ENCODE data around the gene LRRC4.

The LRRC4 gene

DNA sequence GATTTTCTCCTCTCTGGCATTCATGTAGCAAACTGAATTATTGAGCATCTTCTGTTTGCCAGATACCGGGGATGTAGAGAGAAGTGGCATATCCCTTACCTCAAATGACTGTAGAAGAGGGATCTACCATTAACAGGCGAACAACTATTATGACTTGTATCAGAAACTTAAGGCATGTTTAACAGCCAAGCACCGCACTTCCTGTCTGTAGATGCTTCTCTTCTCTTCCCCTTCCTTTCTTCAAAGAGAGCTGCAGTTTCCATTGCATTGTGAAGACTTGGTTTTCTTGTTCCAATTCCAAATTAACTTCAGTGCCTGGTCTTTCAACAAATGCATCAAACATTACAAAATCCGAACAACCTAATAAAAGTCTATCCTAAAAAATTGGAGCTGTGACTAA lies 49.3 kb downstream of the LRRC4 start:
- Histone ChIP-seq H3K36me3 (ENCODE audit: control insufficient read depth, insufficient read depth, low read length) (peaks cover 2% of the 10 kb centered on the region; the same call in 1 of the 2 replicates), H3K4me3 (replicated peaks; ENCODE audit: low read depth, low read length) (no peak overlapping the region), H3K27me3 (replicated peaks; ENCODE audit: control insufficient read depth, insufficient read depth, low read length) (no peaks in the 10 kb centered on the region)
- DNase-seq (ENCODE audit: extremely low read depth, insufficient read length), result no peak
- TF ChIP-seq, protein P1, sequence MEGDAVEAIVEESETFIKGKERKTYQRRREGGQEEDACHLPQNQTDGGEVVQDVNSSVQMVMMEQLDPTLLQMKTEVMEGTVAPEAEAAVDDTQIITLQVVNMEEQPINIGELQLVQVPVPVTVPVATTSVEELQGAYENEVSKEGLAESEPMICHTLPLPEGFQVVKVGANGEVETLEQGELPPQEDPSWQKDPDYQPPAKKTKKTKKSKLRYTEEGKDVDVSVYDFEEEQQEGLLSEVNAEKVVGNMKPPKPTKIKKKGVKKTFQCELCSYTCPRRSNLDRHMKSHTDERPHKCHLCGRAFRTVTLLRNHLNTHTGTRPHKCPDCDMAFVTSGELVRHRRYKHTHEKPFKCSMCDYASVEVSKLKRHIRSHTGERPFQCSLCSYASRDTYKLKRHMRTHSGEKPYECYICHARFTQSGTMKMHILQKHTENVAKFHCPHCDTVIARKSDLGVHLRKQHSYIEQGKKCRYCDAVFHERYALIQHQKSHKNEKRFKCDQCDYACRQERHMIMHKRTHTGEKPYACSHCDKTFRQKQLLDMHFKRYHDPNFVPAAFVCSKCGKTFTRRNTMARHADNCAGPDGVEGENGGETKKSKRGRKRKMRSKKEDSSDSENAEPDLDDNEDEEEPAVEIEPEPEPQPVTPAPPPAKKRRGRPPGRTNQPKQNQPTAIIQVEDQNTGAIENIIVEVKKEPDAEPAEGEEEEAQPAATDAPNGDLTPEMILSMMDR (IDR thresholded peaks at IDR 0.05; ENCODE audit: insufficient read depth, low read length, poor library complexity, severe bottlenecking), result no peak

DNA sequence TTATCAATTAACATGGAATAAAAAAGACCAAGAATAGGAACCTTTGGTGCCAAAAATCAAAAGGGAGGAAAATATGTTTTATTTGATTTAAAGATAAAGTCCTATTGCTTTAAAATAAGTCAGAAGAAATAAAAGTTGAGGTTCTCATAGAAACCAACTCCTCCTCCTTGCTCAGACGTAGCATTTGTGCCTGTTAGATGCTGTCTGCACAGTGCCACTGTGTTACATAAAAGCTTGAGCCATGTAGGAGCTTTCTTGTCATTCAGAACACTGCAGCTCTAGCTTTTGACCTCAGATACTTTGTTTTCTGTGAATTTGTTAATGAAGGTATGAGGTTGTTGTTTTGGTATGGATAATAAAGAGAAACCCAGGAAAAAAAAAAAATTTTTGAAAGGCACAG lies 50.3 kb downstream of the LRRC4 start:
- Histone ChIP-seq H3K4me3 (replicated peaks; ENCODE audit: low read depth, low read length) (no peak overlapping the region), H3K27me3 (replicated peaks; ENCODE audit: control insufficient read depth, insufficient read depth, low read length) (no peaks in the 10 kb centered on the region), H3K36me3 (ENCODE audit: control insufficient read depth, insufficient read depth, low read length) (peaks cover 9% of the 10 kb centered on the region)
- TF ChIP-seq, protein P1 (IDR thresholded peaks at IDR 0.05; ENCODE audit: insufficient read depth, low read length, poor library complexity, severe bottlenecking), result no peak
- no peak for DNase-seq (ENCODE audit: extremely low read depth, insufficient read length)

DNA sequence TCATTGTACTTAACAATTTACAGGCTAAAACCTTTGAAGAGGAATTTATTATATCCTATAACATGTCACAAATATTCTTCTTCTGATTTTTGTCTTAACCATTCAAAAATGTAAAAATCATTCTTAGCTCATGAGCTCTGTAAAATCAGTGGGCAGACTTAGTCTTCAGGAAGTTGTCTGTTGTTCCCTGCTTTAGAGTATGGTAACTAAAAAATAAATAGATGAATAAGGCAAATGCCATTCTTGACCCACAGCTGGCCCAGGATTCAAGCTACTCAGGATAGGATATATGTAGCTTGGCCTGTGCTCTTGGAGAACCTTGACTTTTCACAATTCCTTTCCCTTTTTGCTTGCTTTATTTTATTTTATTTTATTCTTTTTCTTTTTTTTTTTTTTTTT lies 51.5 kb downstream of the LRRC4 start:
- TF ChIP-seq, protein P1 (IDR thresholded peaks at IDR 0.05; ENCODE audit: insufficient read depth, low read length, poor library complexity, severe bottlenecking), result no peak
- Histone ChIP-seq H3K4me3 (replicated peaks; ENCODE audit: low read depth, low read length) (no peak overlapping the region), H3K27me3 (replicated peaks; ENCODE audit: control insufficient read depth, insufficient read depth, low read length) (no peaks in the 10 kb centered on the region), H3K36me3 (ENCODE audit: control insufficient read depth, insufficient read depth, low read length) (peaks cover 10% of the 10 kb centered on the region)
- DNase-seq (ENCODE audit: extremely low read depth, insufficient read length), result no peak

DNA sequence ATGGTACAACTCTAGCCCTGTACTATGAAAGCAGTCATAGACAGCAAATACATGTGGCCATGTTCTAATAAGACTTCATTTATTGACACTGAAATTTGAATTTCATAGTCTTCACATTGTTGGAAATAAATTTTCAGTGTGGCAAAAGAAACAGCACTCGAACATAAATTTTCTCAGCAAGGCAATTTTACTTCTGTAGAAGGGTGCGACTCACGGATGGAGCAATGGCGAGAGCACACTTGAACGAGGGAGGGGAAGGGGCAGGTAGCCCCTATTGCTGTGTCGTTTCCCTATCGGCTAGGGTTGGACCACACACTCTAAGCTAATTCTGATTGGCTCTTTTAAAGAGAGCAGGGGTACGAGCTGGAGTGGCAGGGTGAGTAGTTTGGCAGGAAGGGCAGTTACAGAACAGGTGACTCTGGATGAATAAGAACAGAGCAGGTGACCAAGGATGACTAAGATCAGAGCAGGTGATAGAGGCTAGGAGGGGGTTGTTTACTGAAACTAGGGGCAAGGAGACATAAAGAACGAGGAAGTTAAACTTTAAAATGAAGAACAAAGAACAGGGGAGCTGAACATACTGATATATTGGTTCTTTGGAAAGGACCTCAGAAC lies 52.0 kb downstream of the LRRC4 start:
- Histone ChIP-seq H3K36me3 (ENCODE audit: control insufficient read depth, insufficient read depth, low read length) (peaks cover 13% of the 10 kb centered on the region), H3K4me3 (replicated peaks; ENCODE audit: low read depth, low read length) (no peak overlapping the region), H3K27me3 (replicated peaks; ENCODE audit: control insufficient read depth, insufficient read depth, low read length) (no peaks in the 10 kb centered on the region)
- no peak for DNase-seq (ENCODE audit: extremely low read depth, insufficient read length)
- TF ChIP-seq, protein P1 (IDR thresholded peaks at IDR 0.05; ENCODE audit: insufficient read depth, low read length, poor library complexity, severe bottlenecking), result no peak

DNA sequence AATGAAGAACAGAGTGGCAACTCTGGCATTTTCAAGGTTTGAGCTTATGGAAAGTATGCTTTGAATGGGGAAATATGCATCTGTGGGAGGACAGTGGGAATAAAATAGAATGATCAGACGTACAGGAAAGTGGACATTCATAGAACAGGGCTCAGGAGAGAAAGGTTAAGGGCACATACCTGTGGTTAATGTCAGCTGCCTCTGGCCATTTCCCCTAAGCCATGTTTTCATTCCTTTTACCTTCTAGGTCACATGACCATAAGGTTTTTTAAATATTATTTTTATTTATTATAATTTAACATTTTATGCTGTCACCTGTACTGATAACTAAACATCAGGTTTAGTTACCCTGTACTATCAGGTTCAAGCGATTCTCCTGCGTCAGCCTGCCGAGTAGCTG lies 52.8 kb downstream of the LRRC4 start:
- DNase-seq (ENCODE audit: extremely low read depth, insufficient read length), result no peak
- Histone ChIP-seq H3K36me3 (ENCODE audit: control insufficient read depth, insufficient read depth, low read length) (peaks cover 13% of the 10 kb centered on the region), H3K27me3 (replicated peaks; ENCODE audit: control insufficient read depth, insufficient read depth, low read length) (no peaks in the 10 kb centered on the region), H3K4me3 (replicated peaks; ENCODE audit: low read depth, low read length) (no peak overlapping the region)
- TF ChIP-seq, protein P1 (IDR thresholded peaks at IDR 0.05; ENCODE audit: insufficient read depth, low read length, poor library complexity, severe bottlenecking), result no peak

All from GM06990 (cell line).